GM12892 (cell line): ENCODE data around the gene FABP3.

ENCODE experiments used
- POLR2AphosphoS5 ChIP-seq: IDR thresholded peaks from 2 replicates; pipeline ENCODE4 v1.6.1; 2011; ENCODE audit warnings: low read depth, low read length, control low read depth
- TAF1 ChIP-seq: IDR thresholded peaks from 2 replicates; pipeline ENCODE4 v1.6.1; 2011; ENCODE audit warnings: low read depth, mild to moderate bottlenecking, control low read depth, low read length, borderline replicate concordance

GRCh38 chr1:31405578-31406245, 32.8 kb upstream of the FABP3 start:
- TF ChIP-seq TAF1 = no peak
- TF ChIP-seq POLR2AphosphoS5 = no peak
